Adrenal gland (tissue), 5 donors: ENCODE measurements around the gene CEACAM4.

Source experiments
- CTCF ChIP-seq, 6 experiments: fragments of 450-650 bp in 4 of 6; fragments of 200-600 bp in 2 of 6; sonication (generic) in 1 of 6; IDR thresholded peaks; 1 replicate in 5 of 6; 2 replicates in 1 of 6; pipeline versions ENCODE4 v1.5.1 to v1.8.0; 2016 to 2021; ENCODE audit warnings: antibody characterized with exemption in 6 of 6, mild to moderate bottlenecking in 2 of 6, moderate library complexity in 1 of 6
- POLR2A ChIP-seq, 2 donors: fragments of 450-650 bp; IDR thresholded peaks; one replicate each; pipeline ENCODE4 v1.6.1; 2017; ENCODE audit warnings: antibody characterized with exemption in 2 of 2, mild to moderate bottlenecking in 2 of 2, moderate library complexity in 1 of 2
- donor health status: DM: no; HTN: no; CAD: no.

GRCh38 chr19:41619018-41619556, 7.8 kb downstream of the CEACAM4 start:
- TF ChIP-seq CTCF (IDR thresholded peaks at IDR 0.05) (no peak), POLR2A (IDR thresholded peaks at IDR 0.05) (no peak)
